ENCODE measurements around the gene MYL11. TPM values are rescaled to one million over a fixed set of nuclear protein-coding genes. Genes with fewer than 3 reads are reported as not detected.

MYL11 gene
- total RNA-seq, 1 donor from 2014 or later, result not detected

- Histone ChIP-seq H2AFZ (ENCODE audit: low read depth, low read length) (peak within 1 kb of the TSS; percentile 95), H3K27ac (ENCODE audit: low read depth, low read length) (peak within 1 kb of the TSS; percentile 84), H3K4me2 (ENCODE audit: low read length) (peak within 1 kb of the TSS; percentile 96), H3K9ac (ENCODE audit: low read length) (peak within 1 kb of the TSS; percentile 90), H3K4me1 (ENCODE audit: insufficient read depth, low read length) (peaks cover 21% of the 10 kb centered on the region), H3K27me3 (ENCODE audit: insufficient read depth, low read length) (no peaks in the 10 kb centered on the region), H3K79me2 (ENCODE audit: insufficient read depth, low read length) (peaks cover 34% of the 10 kb centered on the region), H3K36me3 (ENCODE audit: insufficient read depth, low read length) (peaks cover 14% of the 10 kb centered on the region), H3K9me3 (ENCODE audit: insufficient read depth, low read depth, low read length) (no peaks in the 10 kb centered on the region), H4K20me1 (ENCODE audit: insufficient read depth, low read length) (peaks cover 32% of the 10 kb centered on the region), H3K4me3 (ENCODE audit: insufficient read depth, low read depth, low read length) (peak within 1 kb of the TSS; percentile 69)
- Mint-ChIP-seq H3K36me3 (ENCODE audit: low read depth, unreplicated experiment) (peaks cover 2% of the 10 kb centered on the region), H3K9me3 (ENCODE audit: unreplicated experiment) (no peaks in the 10 kb centered on the region), H3K4me1 (ENCODE audit: low read depth, unreplicated experiment) (peaks cover 13% of the 10 kb centered on the region), H3K4me3 (ENCODE audit: unreplicated experiment) (peak within 1 kb of the TSS; percentile 85), H3K27me3 (ENCODE audit: low read depth, unreplicated experiment) (no peaks in the 10 kb centered on the region), H3K27ac (ENCODE audit: unreplicated experiment) (peak within 1 kb of the TSS; percentile 43)
- no peak for FAIRE-seq
- DNase-seq (ENCODE audit: low read depth), result peak; percentile 72
- TF ChIP-seq EZH2 (IDR thresholded peaks at IDR 0.05; ENCODE audit: insufficient read depth, low read length) (no peak), CTCF (IDR thresholded peaks at IDR 0.05; ENCODE audit: insufficient read depth, low read depth, low read length) (no peak)
Observed at GRCh38 chr16:30407102-30407803, 32.7 kb downstream of the MYL11 start, which contains the start of gene ZNF771. TSS of gene ZNF771 (plus strand) at chr16:30407606. CDS start at chr16:30408054, 448 bp downstream.

GRCh38 chr16:30407804-30408534 lies 33.4 kb downstream of the MYL11 start:
- Histone ChIP-seq H3K9ac (ENCODE audit: low read length) (peak overlapping the region; percentile 90), H3K27ac (ENCODE audit: low read depth, low read length) (peak overlapping the region; percentile 84), H3K4me1 (ENCODE audit: insufficient read depth, low read length) (peaks cover 21% of the 10 kb centered on the region), H2AFZ (ENCODE audit: low read depth, low read length) (peak overlapping the region; percentile 95), H3K4me3 (ENCODE audit: insufficient read depth, low read depth, low read length) (peak overlapping the region; percentile 69), H3K4me2 (ENCODE audit: low read length) (peak overlapping the region; percentile 96), H3K9me3 (ENCODE audit: insufficient read depth, low read depth, low read length) (no peaks in the 10 kb centered on the region), H3K27me3 (ENCODE audit: insufficient read depth, low read length) (no peaks in the 10 kb centered on the region), H3K79me2 (ENCODE audit: insufficient read depth, low read length) (peaks cover 40% of the 10 kb centered on the region), H3K36me3 (ENCODE audit: insufficient read depth, low read length) (peaks cover 14% of the 10 kb centered on the region), H4K20me1 (ENCODE audit: insufficient read depth, low read length) (peaks cover 39% of the 10 kb centered on the region)
- FAIRE-seq (no peak), DNase-seq (ENCODE audit: low read depth) (no peak)
- H3K27ac Mint-ChIP-seq (ENCODE audit: unreplicated experiment), result peak overlapping the region; percentile 43
- TF ChIP-seq EZH2 (IDR thresholded peaks at IDR 0.05; ENCODE audit: insufficient read depth, low read length), result no peak
- no peak for TF ChIP-seq CTCF (IDR thresholded peaks at IDR 0.05; ENCODE audit: insufficient read depth, low read depth, low read length)
- peaks cover 14% of the 10 kb centered on the region for H3K4me1 Mint-ChIP-seq (ENCODE audit: low read depth, unreplicated experiment)
- no peaks in the 10 kb centered on the region for H3K9me3 Mint-ChIP-seq (ENCODE audit: unreplicated experiment)
- H3K4me3 Mint-ChIP-seq (ENCODE audit: unreplicated experiment), result peak overlapping the region; percentile 85
- H3K27me3 Mint-ChIP-seq (ENCODE audit: low read depth, unreplicated experiment), result no peaks in the 10 kb centered on the region
- peaks cover 2% of the 10 kb centered on the region for H3K36me3 Mint-ChIP-seq (ENCODE audit: low read depth, unreplicated experiment)
